Ureter (tissue), 1 donor: Measurements from ENCODE around the gene UFC1. TPM values are rescaled to one million over a fixed set of nuclear protein-coding genes. Genes with fewer than 3 reads are reported as not detected.

Experiments
- DNase-seq: peaks from one replicate; pipeline ENCODE4 v3.0.0-alpha.2; 2020; ENCODE audit warnings: low spot score
- total RNA-seq: library from RNA; stranded (reverse); gene quantifications from one replicate; pipeline ENCODE4 v1.2.4, GENCODE V29; 2023
- donor health status: DM: yes; HTN: yes; CAD: no.

UFC1 gene
- total RNA-seq, 1 donor from 2014 or later, result 89.2 TPM

DNA sequence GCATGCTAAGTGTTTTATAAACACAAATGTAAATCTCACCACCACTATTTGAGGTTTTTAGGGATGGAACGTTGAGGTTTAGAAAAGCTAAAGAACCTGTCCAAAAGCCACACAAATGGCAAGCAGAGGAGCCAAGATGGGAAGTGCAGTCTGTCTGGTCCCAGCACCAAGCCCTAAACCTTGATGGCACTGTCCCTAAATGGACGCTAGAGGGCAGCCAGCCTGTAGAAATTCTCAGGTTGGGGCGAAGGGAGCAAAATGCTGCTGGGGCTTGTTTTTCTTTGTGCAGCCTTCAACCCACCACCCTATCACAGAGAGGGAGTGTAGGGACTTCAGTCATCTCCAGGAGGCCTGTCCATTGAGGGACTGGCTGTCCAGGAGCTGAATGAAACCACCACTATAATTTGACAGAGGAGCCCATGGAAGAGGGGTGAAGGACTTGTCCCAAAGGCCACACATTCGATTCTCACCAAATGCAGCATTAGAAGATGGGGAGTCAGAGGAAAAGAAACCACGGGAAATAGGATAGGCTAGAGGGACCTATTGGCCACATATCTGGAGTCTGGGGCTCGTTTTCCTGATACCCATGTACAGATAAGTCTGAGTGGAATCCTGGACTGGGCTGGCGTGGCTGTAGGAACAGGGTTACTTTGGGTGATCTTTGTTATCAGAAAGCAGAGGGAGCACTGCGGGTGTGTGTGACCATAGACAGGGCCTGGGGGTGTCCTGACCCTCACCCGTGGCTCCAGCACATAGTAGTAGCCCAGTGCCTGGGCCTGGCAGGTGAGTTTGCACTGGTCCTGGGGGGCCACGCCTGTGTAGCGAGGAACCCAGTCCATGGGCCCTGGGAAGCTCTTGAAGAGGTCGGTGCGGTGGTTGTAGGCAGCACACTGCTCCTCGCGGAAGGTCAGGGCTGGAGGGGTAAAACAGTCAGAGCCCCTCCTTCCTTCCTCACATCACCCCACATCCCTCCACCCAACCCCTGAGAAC, 39.0 kb downstream of the UFC1 start:
- no peak for DNase-seq

DNA sequence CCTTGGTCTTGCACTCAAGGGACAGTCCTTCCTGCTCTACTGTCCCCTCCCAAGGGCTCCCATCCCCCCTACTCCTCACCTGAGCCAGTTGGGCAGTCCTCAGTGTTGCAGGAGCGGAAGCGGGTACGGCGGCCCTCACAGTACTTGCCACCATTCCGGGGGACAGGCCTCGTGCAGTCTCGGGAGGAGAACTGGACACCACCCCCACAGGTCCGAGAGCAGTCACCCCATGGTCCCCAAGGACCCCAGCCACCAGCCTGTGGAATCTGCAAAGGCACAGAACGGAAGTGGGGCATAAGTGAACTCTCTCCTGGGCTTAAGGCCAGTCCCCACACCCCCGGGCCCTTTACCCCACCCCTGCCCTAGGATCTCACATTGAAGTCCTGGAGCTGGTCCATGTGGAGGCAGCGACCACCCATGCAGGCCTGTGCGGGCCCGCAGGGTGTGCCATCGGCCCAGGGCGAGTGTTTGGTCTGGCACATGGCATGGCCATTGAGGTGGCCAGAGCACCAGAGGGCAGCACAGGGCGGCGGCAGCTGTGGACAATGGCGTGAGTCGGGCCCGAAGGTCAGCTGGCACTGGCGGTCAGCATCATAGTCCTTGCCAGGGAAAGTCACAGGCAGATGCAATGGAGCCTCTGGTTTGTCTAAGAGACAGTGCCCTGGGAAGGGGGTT, 39.9 kb downstream of the UFC1 start:
- no peak for DNase-seq

DNA sequence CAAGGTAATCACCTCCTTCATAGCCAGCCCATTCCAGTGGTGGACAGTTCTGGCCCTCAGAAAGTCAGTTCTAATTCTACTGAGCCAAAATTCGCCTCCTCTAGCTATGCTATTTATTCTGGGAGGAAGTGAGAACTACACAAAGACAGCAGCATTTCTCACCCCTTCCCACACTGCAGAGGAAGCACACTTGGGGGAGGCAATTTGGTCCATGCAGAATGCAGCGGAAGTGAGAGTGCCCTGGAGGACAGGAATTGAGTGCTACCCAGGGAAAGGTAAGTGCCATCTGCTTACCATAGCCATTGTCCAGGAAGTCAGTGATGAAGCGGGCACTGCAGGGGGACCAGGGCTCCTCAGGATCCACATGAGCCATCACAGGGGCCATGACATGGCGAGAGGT, 41.4 kb downstream of the UFC1 start:
- no peak for DNase-seq

DNA sequence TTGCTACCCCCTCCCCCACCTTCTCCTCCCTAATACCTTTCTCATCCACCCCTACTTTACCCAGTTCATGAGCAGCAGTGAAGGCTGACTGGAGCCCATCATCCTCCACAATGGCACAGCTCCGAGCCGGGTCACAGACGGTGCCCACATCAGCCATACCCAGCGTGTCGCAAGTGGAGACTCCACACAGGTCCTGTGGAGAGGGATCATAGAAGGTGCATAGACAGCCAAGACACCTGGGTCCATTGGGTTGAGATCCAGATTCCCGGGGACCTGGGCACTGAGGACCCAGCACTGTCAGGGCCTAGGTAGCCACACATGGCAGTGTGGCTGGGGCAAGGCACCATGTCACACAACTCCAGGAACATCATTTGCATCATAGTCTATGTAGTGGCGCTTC, 42.3 kb downstream of the UFC1 start:
- no peak for DNase-seq

DNA sequence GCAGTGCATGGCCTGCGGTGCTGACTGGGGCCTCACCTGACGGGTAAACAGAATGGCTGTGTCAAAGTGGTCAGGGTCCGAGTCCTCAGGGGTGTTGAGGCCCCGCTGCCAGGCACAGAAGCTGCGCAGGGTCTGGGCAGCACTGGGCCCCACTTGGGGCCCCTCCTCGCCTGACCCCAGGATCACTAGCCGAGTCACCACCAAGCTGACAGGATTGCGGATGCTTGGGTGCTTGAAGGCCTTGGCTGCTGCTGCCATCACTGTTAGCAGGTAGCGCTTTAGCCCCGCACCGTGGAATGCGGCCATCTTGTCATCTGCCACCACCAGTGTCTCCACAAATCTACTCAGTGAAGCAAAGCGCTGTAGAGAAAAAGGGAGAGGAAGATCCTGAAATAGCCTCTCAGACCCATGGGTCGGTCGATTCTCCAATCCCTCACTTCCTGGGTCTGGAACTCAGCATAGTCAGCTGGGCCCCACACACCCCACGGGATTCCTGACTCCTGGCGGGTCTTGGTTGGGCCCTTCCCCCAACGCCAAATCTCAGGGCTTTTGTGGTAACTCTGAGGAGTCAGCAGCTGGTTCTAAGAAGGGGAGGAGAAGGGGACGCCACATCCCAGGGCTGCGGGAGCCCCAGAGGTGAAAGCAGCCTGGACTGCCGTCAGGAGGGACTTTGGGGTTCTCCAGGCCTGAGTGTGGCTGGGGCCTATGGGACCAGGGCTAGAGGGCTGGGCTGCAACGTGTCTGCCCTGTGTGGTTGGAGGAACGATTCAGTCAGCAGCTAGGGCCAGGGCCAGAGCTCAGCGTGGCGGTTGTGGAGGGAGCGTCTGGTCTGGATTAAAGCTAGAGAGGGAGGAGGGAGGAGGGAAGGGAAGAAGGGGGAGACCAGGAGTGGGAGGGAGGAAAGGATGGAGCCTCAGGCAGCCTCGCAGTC, 43.0 kb downstream of the UFC1 start:
- no peak for DNase-seq

DNA sequence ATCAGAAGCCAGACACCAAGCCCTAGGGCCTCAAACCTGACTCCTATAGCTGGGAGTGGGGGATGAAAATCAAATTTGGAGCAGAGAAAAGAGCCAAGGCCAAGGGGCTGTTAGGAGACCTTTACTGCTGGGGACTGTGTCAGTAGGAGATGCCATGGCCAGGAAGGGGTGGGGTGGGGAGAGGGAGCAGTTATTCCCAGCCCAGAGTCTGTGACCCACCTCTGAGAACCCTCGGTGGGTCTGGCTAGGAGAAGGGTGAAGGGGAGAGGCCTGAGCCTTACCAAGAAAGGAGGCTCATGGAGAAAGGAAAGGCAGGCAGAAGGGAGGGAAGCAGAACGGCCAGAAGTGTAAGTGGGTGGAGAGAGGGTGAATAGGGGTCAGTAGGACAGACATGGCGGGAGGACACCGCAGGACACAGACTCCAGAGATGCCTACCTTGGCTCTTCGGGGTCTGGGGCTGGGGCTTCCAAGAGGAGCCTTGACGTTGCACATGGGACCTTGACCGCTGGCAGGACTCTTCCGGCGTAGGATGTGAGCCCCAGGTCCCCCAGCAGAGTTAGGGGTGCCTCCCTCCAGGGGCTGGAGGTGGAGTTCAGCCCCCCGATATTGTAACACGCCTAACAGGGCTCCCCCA, 43.9 kb downstream of the UFC1 start:
- no peak for DNase-seq

DNA sequence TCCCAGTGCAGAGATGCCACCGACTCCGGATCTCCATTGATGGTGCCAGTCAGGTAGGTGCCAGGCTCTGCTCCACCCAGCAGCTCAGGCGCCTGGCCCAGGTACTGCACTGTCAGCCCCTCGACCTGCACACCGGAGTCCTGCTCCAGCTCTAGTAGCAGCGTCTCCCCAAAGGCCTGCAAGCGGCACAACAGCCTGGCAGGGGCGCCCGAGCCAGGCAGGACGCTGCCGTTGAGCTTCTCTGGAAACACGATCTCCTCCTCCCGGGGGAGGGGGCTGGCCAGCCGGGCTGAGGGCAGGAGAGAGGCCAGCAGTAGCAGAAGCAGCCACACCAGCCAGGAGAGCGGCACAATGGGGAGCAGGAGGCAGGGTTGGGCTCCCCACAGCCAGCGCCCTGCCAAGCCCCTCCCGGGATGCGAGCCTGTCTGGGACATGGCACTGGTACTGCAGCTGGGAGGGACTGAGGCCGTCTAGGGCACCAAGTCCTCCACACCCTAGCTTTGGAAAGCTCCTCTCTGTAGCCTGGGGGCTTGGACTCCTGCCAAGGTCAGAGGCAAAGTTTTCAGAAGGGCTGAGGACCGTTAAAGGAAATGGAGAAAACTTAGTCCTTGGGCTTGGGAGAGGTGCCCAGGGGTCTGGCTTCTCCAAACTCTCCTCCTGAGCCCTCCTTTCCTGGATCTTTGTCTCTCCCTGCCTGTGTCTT, 44.6 kb downstream of the UFC1 start:
- no peak for DNase-seq

DNA sequence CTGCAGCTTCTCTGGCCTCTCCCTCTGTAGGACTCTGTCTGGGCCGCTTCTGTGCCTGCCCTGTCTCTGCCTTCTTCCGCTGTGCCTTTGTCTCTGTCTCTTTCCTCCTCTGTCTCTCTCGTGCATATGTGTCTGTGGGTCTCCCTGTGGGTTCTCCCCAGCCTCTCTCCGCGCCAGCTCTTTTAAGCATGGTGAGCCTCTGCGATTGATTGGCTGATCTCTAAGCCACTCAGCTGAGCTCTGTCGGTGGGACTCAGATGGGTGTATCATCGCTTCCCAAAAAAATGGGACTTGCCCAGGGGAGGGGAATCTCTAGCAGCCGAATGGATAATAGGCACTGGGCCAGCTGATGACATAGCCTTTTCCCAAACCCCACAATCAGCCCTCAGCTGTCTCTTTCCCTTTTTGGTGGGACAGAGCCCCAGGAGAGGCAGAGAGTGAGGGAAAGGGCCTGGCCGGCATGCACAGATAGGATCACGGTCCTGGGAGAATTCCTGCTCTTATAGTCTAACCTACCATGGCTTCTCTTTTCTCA, 45.2 kb downstream of the UFC1 start, which contains the start of gene ADAMTS4:
Gene ADAMTS4, minus strand, starts transcription at position 158 of the 535 bp plus-strand sequence. CDS start 427 bp downstream, outside the sequence.
- peak; percentile 77 for DNase-seq

DNA sequence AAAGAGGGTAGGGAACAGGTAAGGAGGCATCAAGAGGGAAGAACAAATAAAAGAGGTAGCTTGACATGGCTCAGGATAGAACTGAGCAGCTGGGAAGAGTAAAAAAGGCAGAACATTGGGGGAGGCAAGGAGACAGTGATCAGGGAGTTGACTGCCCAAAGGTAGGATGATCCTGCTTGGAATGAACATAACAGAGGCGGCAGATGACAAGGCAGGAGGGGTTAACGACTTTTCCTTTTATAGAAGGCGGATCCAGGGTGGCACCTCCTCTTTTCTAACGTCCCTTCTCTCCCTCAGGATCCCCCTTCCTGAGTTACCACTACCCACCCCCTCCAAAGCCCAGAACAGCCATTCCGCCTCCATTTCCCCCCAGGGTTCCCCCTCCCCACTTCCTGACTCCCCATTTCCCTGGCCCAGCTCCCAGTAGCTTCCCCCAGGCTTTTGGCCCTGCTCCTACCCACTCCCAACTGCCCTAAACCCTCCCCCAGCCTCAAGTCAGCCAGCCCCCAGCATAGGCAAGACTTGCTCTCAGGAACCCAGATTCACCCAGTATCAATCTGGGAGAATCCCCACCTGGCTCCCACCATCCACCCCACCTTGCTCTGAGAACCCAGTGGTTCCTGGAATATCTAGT, 45.8 kb downstream of the UFC1 start:
- DNase-seq, result no peak

DNA sequence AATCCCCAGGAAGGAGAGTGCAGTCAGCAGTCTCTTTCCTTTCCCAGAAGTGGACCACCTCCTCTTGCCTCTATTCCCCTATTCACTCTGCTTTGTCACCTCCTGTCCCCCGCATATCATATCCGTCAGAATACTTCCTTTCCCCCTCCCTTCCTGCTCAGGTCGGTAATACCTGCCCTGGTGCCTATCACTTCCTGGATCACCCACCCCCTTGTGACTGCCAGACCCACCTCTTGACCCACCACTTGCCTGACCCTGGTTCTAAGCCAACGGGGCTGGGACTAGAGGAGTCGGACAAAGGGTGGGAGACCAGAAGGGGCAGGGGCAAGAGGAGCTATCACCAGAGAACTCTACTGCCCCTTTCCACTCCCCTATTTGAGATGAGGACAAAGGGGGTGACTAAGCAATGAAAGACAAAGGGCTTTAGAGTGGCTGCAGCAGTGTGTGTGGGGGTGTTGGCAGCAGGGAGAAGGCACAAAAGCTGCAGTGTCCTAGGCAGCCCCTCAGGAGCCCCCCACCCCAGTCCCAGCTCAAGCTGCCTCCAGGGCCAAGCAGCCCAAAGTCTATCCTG, 46.7 kb downstream of the UFC1 start:
- DNase-seq, result no peak

DNA sequence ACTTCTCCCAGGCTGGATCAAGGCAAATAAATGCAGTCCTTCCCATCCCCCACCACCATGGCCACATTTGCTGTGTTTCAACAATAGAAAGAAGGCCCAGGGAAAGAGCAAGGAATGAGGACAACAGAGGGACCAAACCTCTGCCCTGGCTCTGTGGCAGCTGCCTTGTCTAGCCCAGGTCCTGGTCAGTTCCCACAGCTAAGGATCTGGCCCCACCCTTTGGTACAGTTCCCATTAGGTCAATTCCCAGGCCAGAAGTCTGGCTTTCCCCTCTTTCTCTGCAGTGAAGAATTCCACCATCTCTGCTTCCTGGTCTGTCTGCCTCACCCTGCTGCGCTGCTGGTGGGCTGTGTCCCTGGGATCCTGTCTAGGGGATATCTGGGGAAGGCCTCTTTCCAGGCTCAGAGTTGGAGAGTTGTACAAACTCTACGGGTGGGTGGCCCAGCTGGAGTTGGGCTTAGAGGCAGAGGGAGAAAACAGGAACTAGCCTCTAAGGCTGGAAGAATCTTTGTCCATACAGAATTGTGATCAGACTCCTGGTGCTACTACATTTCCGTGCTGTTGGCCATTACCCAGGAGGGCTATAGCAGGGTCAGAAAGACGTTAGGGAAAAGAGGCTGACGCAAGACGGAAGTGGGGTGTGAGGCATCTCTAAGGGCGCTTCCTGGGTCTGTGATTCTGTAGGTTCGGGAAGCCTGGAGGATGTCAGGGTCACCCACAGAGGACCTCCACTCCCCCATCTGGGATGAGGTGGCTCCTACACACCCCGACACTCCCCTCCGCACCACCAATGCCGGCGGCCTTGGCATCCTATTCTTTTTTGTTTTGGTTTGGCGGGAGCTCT, 47.4 kb downstream of the UFC1 start:
- DNase-seq, result peak; percentile 70

DNA sequence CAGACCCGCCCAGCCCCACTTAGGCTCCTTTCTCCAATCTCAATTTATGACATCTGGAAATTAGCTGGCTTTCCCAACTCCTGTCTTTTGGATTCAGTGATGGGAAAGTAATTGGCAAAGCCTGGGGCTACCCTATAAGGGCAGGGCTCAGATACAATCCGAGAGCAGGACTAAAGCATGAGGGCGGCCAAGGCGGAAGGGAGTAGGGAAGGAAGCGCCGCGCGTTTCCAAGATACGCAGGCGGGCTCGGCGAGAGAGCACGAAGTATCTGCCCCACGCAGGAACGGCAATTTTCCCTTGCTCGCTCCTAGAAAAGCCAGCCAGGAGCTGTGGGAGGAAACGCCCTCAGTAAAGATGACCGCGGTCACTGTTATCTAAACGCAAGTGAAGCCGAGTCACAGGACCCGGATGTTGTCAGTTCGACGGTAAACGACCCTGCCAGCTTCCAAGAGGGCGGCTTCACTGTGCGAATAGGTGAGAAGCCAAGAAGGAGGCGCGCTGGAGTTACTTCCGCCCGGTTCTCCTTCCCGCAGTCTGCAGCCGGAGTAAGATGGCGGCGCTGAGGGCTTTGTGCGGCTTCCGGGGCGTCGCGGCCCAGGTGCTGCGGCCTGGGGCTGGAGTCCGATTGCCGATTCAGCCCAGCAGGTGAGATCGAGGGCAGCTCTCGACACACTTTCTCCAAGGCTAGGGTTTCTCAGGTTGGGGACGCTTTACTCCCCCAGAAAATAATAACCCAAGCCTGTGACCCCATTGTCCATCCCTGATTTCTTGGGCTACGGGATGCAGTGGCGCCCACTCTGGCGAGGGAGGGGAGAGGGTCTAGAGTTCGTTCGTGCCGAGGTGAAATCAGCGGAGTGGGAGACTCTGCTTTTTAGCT, 48.3 kb downstream of the UFC1 start, which contains the start of gene NDUFS2:
Gene NDUFS2, plus strand, starts transcription at position 532 of the 877 bp plus-strand sequence. Its CDS starts 19 bp downstream, at position 551.
- DNase-seq, result peak; percentile 99

DNA sequence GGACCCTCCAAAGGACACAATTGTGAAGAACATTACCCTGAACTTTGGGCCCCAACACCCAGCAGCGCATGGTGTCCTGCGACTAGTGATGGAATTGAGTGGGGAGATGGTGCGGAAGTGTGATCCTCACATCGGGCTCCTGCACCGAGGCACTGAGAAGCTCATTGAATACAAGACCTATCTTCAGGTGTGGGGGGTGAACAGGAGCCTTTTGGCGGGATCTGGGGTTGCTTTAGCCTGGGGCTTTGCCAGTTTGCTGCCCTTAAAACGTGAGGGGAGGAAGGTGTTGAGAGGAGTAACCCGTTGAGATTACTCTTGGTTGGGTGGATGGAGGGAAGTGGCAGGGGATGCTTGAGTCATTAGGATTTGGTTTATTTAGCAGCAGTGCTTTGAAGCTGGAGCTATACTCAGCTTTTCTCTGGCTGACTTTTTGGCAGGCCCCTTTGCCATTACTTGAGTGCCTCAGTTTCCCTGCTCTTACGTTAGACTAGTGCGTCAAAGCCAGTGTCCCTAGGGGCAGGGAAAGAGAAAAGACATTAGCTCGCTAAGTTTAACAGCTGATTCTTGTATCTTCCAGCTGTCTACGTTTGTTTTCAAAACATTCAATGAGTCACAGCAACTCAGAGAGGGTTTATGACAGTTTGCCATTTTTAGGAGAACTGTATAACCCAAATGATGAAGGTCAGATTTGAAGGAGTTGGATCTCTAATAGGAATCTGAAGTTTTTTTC, 52.8 kb downstream of the UFC1 start:
- DNase-seq, result no peak

DNA sequence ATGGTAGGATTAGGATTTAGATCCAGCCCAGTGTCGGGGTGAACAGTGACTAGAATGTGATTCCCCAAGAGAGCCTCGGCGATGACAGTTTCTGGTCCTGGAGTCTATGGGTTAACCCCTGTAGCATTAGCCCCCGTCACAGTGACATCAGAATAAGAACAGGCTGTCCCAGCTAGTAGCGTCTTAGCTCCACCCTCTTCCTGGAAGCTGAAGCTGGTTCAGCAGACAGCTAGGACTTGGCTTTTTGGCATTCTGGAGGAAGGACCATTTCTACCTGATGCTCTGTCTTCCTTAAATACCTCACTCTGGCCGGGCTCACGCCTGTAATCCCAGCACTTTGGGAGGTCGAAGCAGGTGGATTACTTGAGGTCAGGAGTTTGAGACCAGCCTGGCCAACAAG, 53.4 kb downstream of the UFC1 start:
- DNase-seq, result no peak
